Sigmoid colon (tissue), 7 donors: ENCODE results near the gene UAP1. TPM values are rescaled to one million over a fixed set of nuclear protein-coding genes. Genes with fewer than 3 reads are reported as not detected.

Experiments
- DNase-seq: peaks from one replicate; pipeline ENCODE4 v3.0.0-alpha.2; 2019
- H3K27ac ChIP-seq, 4 donors: fragments of 200-600 bp; sonication (generic); one replicate each; pipeline ENCODE4 v1.5.1; 2016 to 2019; ENCODE audit warnings: mild to moderate bottlenecking in 1 of 4
- H3K27me3 ChIP-seq, 3 donors: fragments of 200-600 bp; sonication (generic); one replicate each; pipeline ENCODE4 v1.5.1; 2019; ENCODE audit warnings: mild to moderate bottlenecking in 1 of 3
- H3K36me3 ChIP-seq, 4 donors: fragments of 200-600 bp; sonication (generic); one replicate each; pipeline ENCODE4 v1.5.1; 2016 to 2019
- H3K4me1 ChIP-seq, 4 donors: fragments of 200-600 bp; sonication (generic); one replicate each; pipeline ENCODE4 v1.5.1; 2017 to 2019
- H3K4me3 ChIP-seq, 4 donors: fragments of 200-600 bp; sonication (generic); one replicate each; pipeline ENCODE4 v1.5.1; 2017 to 2019; ENCODE audit warnings: mild to moderate bottlenecking in 2 of 4, moderate library complexity in 1 of 4
- H3K9me3 ChIP-seq, 4 donors: fragments of 200-600 bp in 3 of 4; sonication (generic) in 3 of 4; one replicate each; pipeline versions ENCODE4 v1.5.1 to v1.6.1; 2013 to 2019
- CTCF ChIP-seq, 4 experiments: fragments of 450-650 bp in 3 of 4; fragments of 200-600 bp in 1 of 4; IDR thresholded peaks; one replicate each; pipeline ENCODE4 v1.5.1; 2016 to 2019; ENCODE audit warnings: antibody characterized with exemption in 4 of 4, mild to moderate bottlenecking in 3 of 4, moderate library complexity in 2 of 4
- EP300 ChIP-seq, 4 donors: sonication (generic); formaldehyde crosslinking; IDR thresholded peaks; one replicate each; pipeline ENCODE4 v1.6.1; 2017; ENCODE audit warnings: antibody characterized with exemption in 4 of 4
- POLR2A ChIP-seq, 2 donors: fragments of 450-650 bp; IDR thresholded peaks; one replicate each; pipeline ENCODE4 v1.6.1; 2016; ENCODE audit warnings: antibody characterized with exemption in 2 of 2, mild to moderate bottlenecking in 2 of 2, moderate library complexity in 2 of 2
- POLR2AphosphoS5 ChIP-seq, 4 donors: sonication (generic); formaldehyde crosslinking; IDR thresholded peaks; one replicate each; pipeline ENCODE4 v1.6.1; 2017; ENCODE audit warnings: antibody characterized with exemption in 4 of 4
- WGBS, 2 donors: extraction: QIAGEN DNeasy Blood & Tissue Kit; methylation state at CpG; one replicate each; pipeline ENCODE4 v1.1.7; 2013; 5-methylcytosine and 5-hydroxymethylcytosine counted together
- intact Hi-C: fragments of 100-400 bp; cut with DNase I; formaldehyde crosslinking; loops from one replicate; pipeline ENCODE4 v1.15.1; 2023
- polyA plus RNA-seq, 3 donors: library from polyadenylated mRNA; stranded (reverse); fragments of 200-250 nt; gene quantifications; one replicate each; pipeline ENCODE4 v1.2.3, GENCODE V29; 2013
- total RNA-seq, 4 donors: library from RNA; depleted of rRNA; stranded (reverse); fragments of >200 nt; gene quantifications; one replicate each; pipeline ENCODE4 v1.1.0, GENCODE V29; 2016
- donor health status: healthy with polysubstance abuse.
- donor health status: Bipolar disorder and iron deficiency.
- donor health status: healthy.

UAP1 gene
- total and polyA plus RNA-seq, 7 donors: 55.5 to 145 (median 83.6) TPM

- H3K36me3 ChIP-seq: no peaks in the 10 kb centered on the region
- TF ChIP-seq CTCF (IDR thresholded peaks at IDR 0.05): no peak
- TF ChIP-seq POLR2AphosphoS5 (IDR thresholded peaks at IDR 0.05): peak; percentile 56 to 86 (median 83)
- TF ChIP-seq POLR2A (IDR thresholded peaks at IDR 0.05): no peak
- TF ChIP-seq EP300 (IDR thresholded peaks at IDR 0.05): peak in 1 of 4 donors; percentile 52
- peaks cover 0 to 5% (median 0%) of the 10 kb centered on the region in 4 donors for H3K9me3 ChIP-seq
- H3K27ac ChIP-seq: peak overlapping the region; percentile 69 to 79 (median 76)
- DNase-seq: peak; percentile 91
- intact Hi-C loops: no loop called here
- H3K4me3 ChIP-seq: no peak overlapping the region
- H3K4me1 ChIP-seq: peaks cover 0 to 17% (median 12%) of the 10 kb centered on the region in 4 donors
- WGBS, 2 donors: 70 to 82% methylated on average over 5 of the region's 5 CpGs
- no peaks in the 10 kb centered on the region for H3K27me3 ChIP-seq
These were observed 19.8 kb upstream of the UAP1 start for GRCh38 chr1:162541619-162542141.

GRCh38 chr1:162543228-162543627, 18.3 kb upstream of the UAP1 start:
- no peak for TF ChIP-seq EP300 (IDR thresholded peaks at IDR 0.05)
- TF ChIP-seq POLR2A (IDR thresholded peaks at IDR 0.05): no peak
- H3K27me3 ChIP-seq: no peaks in the 10 kb centered on the region
- no peak for DNase-seq
- H3K36me3 ChIP-seq: no peaks in the 10 kb centered on the region
- H3K4me1 ChIP-seq: peaks cover 0 to 18% (median 14%) of the 10 kb centered on the region in 4 donors
- H3K4me3 ChIP-seq: no peak overlapping the region
- peaks cover 0 to 5% (median 0%) of the 10 kb centered on the region in 4 donors for H3K9me3 ChIP-seq
- H3K27ac ChIP-seq: peak overlapping the region in 2 of 4 donors; percentile 75 to 79
- 81 to 97% methylated on average over 3 of the region's 3 CpGs for WGBS, 2 donors
- intact Hi-C loops: no loop called here

- intact Hi-C loops: no loop called here
- Histone ChIP-seq H3K27ac (peak overlapping the region; percentile 67 to 80 (median 74)), H3K36me3 (no peaks in the 10 kb centered on the region), H3K4me3 (no peak overlapping the region), H3K27me3 (no peaks in the 10 kb centered on the region), H3K9me3 (peaks cover 0 to 3% (median 0%) of the 10 kb centered on the region in 4 donors), H3K4me1 (peaks cover 0 to 16% (median 9%) of the 10 kb centered on the region in 4 donors)
- 60 to 71% methylated on average over 4 of the region's 4 CpGs for WGBS, 2 donors
- peak; percentile 91 for DNase-seq
- TF ChIP-seq POLR2A (IDR thresholded peaks at IDR 0.05) (no peak), CTCF (IDR thresholded peaks at IDR 0.05) (no peak), EP300 (IDR thresholded peaks at IDR 0.05) (peak in 2 of 4 donors; percentile 10 to 87), POLR2AphosphoS5 (IDR thresholded peaks at IDR 0.05) (peak; percentile 45 to 79 (median 51))
These were observed 13.4 kb upstream of the UAP1 start for GRCh38 chr1:162548170-162548569.

- no peaks in the 10 kb centered on the region for H3K27me3 ChIP-seq
- no peak overlapping the region for H3K4me3 ChIP-seq
- peak overlapping the region; percentile 67 to 80 (median 74) for H3K27ac ChIP-seq
- DNase-seq: no peak
- no peaks in the 10 kb centered on the region for H3K9me3 ChIP-seq
- intact Hi-C loops: no loop called here
- H3K4me1 ChIP-seq: peaks cover 0 to 16% (median 9%) of the 10 kb centered on the region in 4 donors
- no peaks in the 10 kb centered on the region for H3K36me3 ChIP-seq
- TF ChIP-seq EP300 (IDR thresholded peaks at IDR 0.05) (no peak), POLR2AphosphoS5 (IDR thresholded peaks at IDR 0.05) (no peak), POLR2A (IDR thresholded peaks at IDR 0.05) (no peak), CTCF (IDR thresholded peaks at IDR 0.05) (no peak)
- 81 to 87% methylated on average over 2 of the region's 2 CpGs for WGBS, 2 donors
These were observed 12.5 kb upstream of the UAP1 start for GRCh38 chr1:162549001-162549400.

- TF ChIP-seq CTCF (IDR thresholded peaks at IDR 0.05) (no peak), POLR2A (IDR thresholded peaks at IDR 0.05) (no peak), POLR2AphosphoS5 (IDR thresholded peaks at IDR 0.05) (no peak), EP300 (IDR thresholded peaks at IDR 0.05) (no peak)
- Histone ChIP-seq H3K4me1 (peaks cover 0 to 16% (median 9%) of the 10 kb centered on the region in 4 donors), H3K9me3 (no peaks in the 10 kb centered on the region), H3K36me3 (no peaks in the 10 kb centered on the region), H3K27me3 (no peaks in the 10 kb centered on the region), H3K4me3 (no peak overlapping the region), H3K27ac (peak overlapping the region in 2 of 4 donors; percentile 62 to 68)
- WGBS, 2 donors: 95 to 97% methylated on average over 1 of the region's 1 CpG
- no peak for DNase-seq
- intact Hi-C loops: no loop called here
These were observed 10.6 kb upstream of the UAP1 start for GRCh38 chr1:162550925-162551324.
